Stimulated activated CD4-positive, alpha-beta T cell treated with anti-CD3 and anti-CD28 coated beads, Interleukin-2, amount 100 ng/mL, for 48 hours (primary cell): ENCODE measurements around the gene GSTM3.
"Not testable (repeated sequence)": the region's sequence is repeated elsewhere in the genome, so short reads cannot be mapped to it uniquely, and the experiment has no call there.

ENCODE experiments used
- DNase-seq, 2 donors: peaks; one replicate each; pipeline ENCODE4 v3.0.0-alpha.2; 2020

GSTM3 gene

GRCh38 chr1:109761227-109762038 is 20.6 kb upstream of the GSTM3 start:
- DNase-seq, result no peak

GRCh38 chr1:109760581-109761226 is 19.9 kb upstream of the GSTM3 start:
- no peak for DNase-seq

GRCh38 chr1:109759513-109760334 is 18.9 kb upstream of the GSTM3 start:
- DNase-seq, result no peak

GRCh38 chr1:109757936-109758786 is 17.3 kb upstream of the GSTM3 start:
- no peak for DNase-seq

- DNase-seq, result no peak
Observed at GRCh38 chr1:109756848-109757521, 16.1 kb upstream of the GSTM3 start.

- not testable (repeated sequence) for DNase-seq
Observed at GRCh38 chr1:109756325-109756724, 15.5 kb upstream of the GSTM3 start.

- DNase-seq, result no peak
Observed at GRCh38 chr1:109754738-109755137, 13.9 kb upstream of the GSTM3 start.

GRCh38 chr1:109751531-109752260 is 10.9 kb upstream of the GSTM3 start:
- no peak for DNase-seq

GRCh38 chr1:109750920-109751319 is 10.1 kb upstream of the GSTM3 start:
- DNase-seq, result no peak

GRCh38 chr1:109750241-109750882 is 9.5 kb upstream of the GSTM3 start:
- DNase-seq, result no peak

GRCh38 chr1:109749221-109749620 is 8.4 kb upstream of the GSTM3 start:
- no peak for DNase-seq

GRCh38 chr1:109748311-109748710 is 7.5 kb upstream of the GSTM3 start:
- DNase-seq, result not testable (repeated sequence)

GRCh38 chr1:109739738-109740614 is 862 bp downstream of the GSTM3 start:
- DNase-seq, result peak; percentile 71 to 85

- DNase-seq, result no peak
Observed at GRCh38 chr1:109733236-109733870, 7.5 kb downstream of the GSTM3 start.

GRCh38 chr1:109732390-109732881 is 8.4 kb downstream of the GSTM3 start:
- DNase-seq, result no peak

GRCh38 chr1:109730666-109731065 is 10.2 kb downstream of the GSTM3 start:
- DNase-seq, result no peak

- no peak for DNase-seq
Observed at GRCh38 chr1:109728870-109729269, 12.0 kb downstream of the GSTM3 start.

- DNase-seq, result no peak
Observed at GRCh38 chr1:109726728-109727373, 14.0 kb downstream of the GSTM3 start.
